ENCODE data around the gene COMTD1.
A peak's percentile ranks its signal among the peaks of the same experiment; 100 is the strongest.
"Not testable (repeated sequence)": the region's sequence is repeated elsewhere in the genome, so short reads cannot be mapped to it uniquely, and the experiment has no call there.

The COMTD1 gene

GRCh38 chr10:75201793-75202307 is 33.9 kb downstream of the COMTD1 start:
- H3K4me1 Mint-ChIP-seq (ENCODE audit: low read depth): no peaks in the 10 kb centered on the region
- H3K27ac Mint-ChIP-seq: no peak overlapping the region
- no peaks in the 10 kb centered on the region for H3K27me3 Mint-ChIP-seq
- H3K36me3 Mint-ChIP-seq (ENCODE audit: low read depth): no peaks in the 10 kb centered on the region
- H3K9me3 Mint-ChIP-seq: no peaks in the 10 kb centered on the region
- no peak overlapping the region for H3K4me3 Mint-ChIP-seq
- DNase-seq: no peak

- not testable (repeated sequence) for H3K27me3 Mint-ChIP-seq; H3K9me3 Mint-ChIP-seq; H3K4me1 Mint-ChIP-seq (ENCODE audit: low read depth); H3K36me3 Mint-ChIP-seq (ENCODE audit: low read depth); DNase-seq; H3K4me3 Mint-ChIP-seq; H3K27ac Mint-ChIP-seq
Measured at GRCh38 chr10:75199949-75200348, 35.8 kb downstream of the COMTD1 start.

GRCh38 chr10:75197906-75198305 is 37.9 kb downstream of the COMTD1 start:
- H3K4me3 Mint-ChIP-seq: no peak overlapping the region
- no peak overlapping the region for H3K27ac Mint-ChIP-seq
- peak; percentile 17 for DNase-seq
- H3K36me3 Mint-ChIP-seq (ENCODE audit: low read depth): no peaks in the 10 kb centered on the region
- H3K9me3 Mint-ChIP-seq: no peaks in the 10 kb centered on the region
- no peaks in the 10 kb centered on the region for H3K27me3 Mint-ChIP-seq
- H3K4me1 Mint-ChIP-seq (ENCODE audit: low read depth): no peaks in the 10 kb centered on the region

- Mint-ChIP-seq H3K4me3 (no peak overlapping the region), H3K27ac (no peak overlapping the region), H3K36me3 (ENCODE audit: low read depth) (no peaks in the 10 kb centered on the region), H3K4me1 (ENCODE audit: low read depth) (no peaks in the 10 kb centered on the region), H3K27me3 (no peaks in the 10 kb centered on the region), H3K9me3 (no peaks in the 10 kb centered on the region)
- peak; percentile 5 for DNase-seq
Measured at GRCh38 chr10:75197066-75197465, 38.7 kb downstream of the COMTD1 start.

- Mint-ChIP-seq H3K27me3 (no peaks in the 10 kb centered on the region), H3K27ac (no peak overlapping the region), H3K4me3 (no peak overlapping the region), H3K9me3 (no peaks in the 10 kb centered on the region), H3K4me1 (ENCODE audit: low read depth) (no peaks in the 10 kb centered on the region), H3K36me3 (ENCODE audit: low read depth) (no peaks in the 10 kb centered on the region)
- peak; percentile 6 for DNase-seq
Measured at GRCh38 chr10:75195035-75195763, 40.6 kb downstream of the COMTD1 start.

GRCh38 chr10:75194625-75195024 is 41.1 kb downstream of the COMTD1 start:
- H3K4me1 Mint-ChIP-seq (ENCODE audit: low read depth); H3K4me3 Mint-ChIP-seq; DNase-seq; H3K36me3 Mint-ChIP-seq (ENCODE audit: low read depth); H3K27ac Mint-ChIP-seq; H3K27me3 Mint-ChIP-seq; H3K9me3 Mint-ChIP-seq: not testable (repeated sequence)

- no peaks in the 10 kb centered on the region for H3K9me3 Mint-ChIP-seq
- H3K27ac Mint-ChIP-seq: no peak overlapping the region
- peaks cover 8% of the 10 kb centered on the region for H3K4me1 Mint-ChIP-seq (ENCODE audit: low read depth)
- no peak overlapping the region for H3K4me3 Mint-ChIP-seq
- no peaks in the 10 kb centered on the region for H3K36me3 Mint-ChIP-seq (ENCODE audit: low read depth)
- H3K27me3 Mint-ChIP-seq: no peaks in the 10 kb centered on the region
- peak; percentile 7 for DNase-seq
Measured at GRCh38 chr10:75191821-75192568, 43.8 kb downstream of the COMTD1 start.

- Mint-ChIP-seq H3K27me3 (no peaks in the 10 kb centered on the region), H3K4me3 (no peak overlapping the region)
Measured at GRCh38 chr10:75189266-75190096, 46.3 kb downstream of the COMTD1 start.

GRCh38 chr10:75188522-75188921 is 47.2 kb downstream of the COMTD1 start:
- H3K27ac Mint-ChIP-seq; DNase-seq; H3K36me3 Mint-ChIP-seq (ENCODE audit: low read depth); H3K27me3 Mint-ChIP-seq; H3K4me3 Mint-ChIP-seq; H3K9me3 Mint-ChIP-seq: not testable (repeated sequence)
- H3K4me1 Mint-ChIP-seq (ENCODE audit: low read depth): peaks cover 14% of the 10 kb centered on the region

More at GRCh38 chr10:75189266-75190096, 46.3 kb downstream of the COMTD1 start:
- Mint-ChIP-seq H3K9me3 (no peaks in the 10 kb centered on the region), H3K27ac (no peak overlapping the region), H3K4me1 (ENCODE audit: low read depth) (peaks cover 14% of the 10 kb centered on the region), H3K36me3 (ENCODE audit: low read depth) (no peaks in the 10 kb centered on the region)
- DNase-seq: peak; percentile 21

- H3K27ac Mint-ChIP-seq: peak overlapping the region; percentile 69
- H3K4me3 Mint-ChIP-seq: no peak overlapping the region
- peaks cover 2% of the 10 kb centered on the region for H3K36me3 Mint-ChIP-seq (ENCODE audit: low read depth)
- H3K9me3 Mint-ChIP-seq: no peaks in the 10 kb centered on the region
- no peaks in the 10 kb centered on the region for H3K27me3 Mint-ChIP-seq
- peak; percentile 60 for DNase-seq
- peaks cover 14% of the 10 kb centered on the region for H3K4me1 Mint-ChIP-seq (ENCODE audit: low read depth)
Measured at GRCh38 chr10:75187961-75188426, 47.8 kb downstream of the COMTD1 start.

GRCh38 chr10:75186310-75186709 is 49.4 kb downstream of the COMTD1 start:
- H3K27me3 Mint-ChIP-seq: no peaks in the 10 kb centered on the region
- peak overlapping the region; percentile 59 for H3K27ac Mint-ChIP-seq
- peaks cover 11% of the 10 kb centered on the region for H3K36me3 Mint-ChIP-seq (ENCODE audit: low read depth)
- H3K4me3 Mint-ChIP-seq: no peak overlapping the region
- no peaks in the 10 kb centered on the region for H3K9me3 Mint-ChIP-seq
- H3K4me1 Mint-ChIP-seq (ENCODE audit: low read depth): peaks cover 20% of the 10 kb centered on the region
- no peak for DNase-seq

All from activated T-cell treated with anti-CD3 and anti-CD28 coated beads, Interleukin-2, amount 50 U/mL, for 24 hours (primary cell).